Bronchial epithelial cell (primary cell): ENCODE results near the gene CRELD2. TPM values are rescaled to one million over a fixed set of nuclear protein-coding genes. Genes with fewer than 3 reads are reported as not detected.

ENCODE experiments used
- DNase-seq: peaks from one replicate; pipeline ENCODE4 v3.0.0-alpha.2; 2010; ENCODE audit warnings: low read depth
- FAIRE-seq: peaks from 2 replicates; lab custom pipeline; 2011; peaks lifted over from hg19 to GRCh38; lab: Jason Lieb, UNC
- H3K27me3 ChIP-seq: 2 replicates; pipeline ENCODE4 v1.5.1; 2011; ENCODE audit warnings: low read length; ENCODE audit not compliant: control insufficient read depth, insufficient read depth
- H3K36me3 ChIP-seq: 2 replicates; pipeline ENCODE4 v1.5.1; 2011; ENCODE audit warnings: low read length; ENCODE audit not compliant: control insufficient read depth, insufficient read depth
- H3K4me3 ChIP-seq: 2 replicates; pipeline ENCODE4 v1.5.1; 2011; ENCODE audit warnings: mild to moderate bottlenecking, low read depth, low read length, control low read depth
- CTCF ChIP-seq: IDR thresholded peaks from 2 replicates; pipeline ENCODE4 v1.5.1; 2011; ENCODE audit warnings: mild to moderate bottlenecking, moderate library complexity, low read length, control low read depth, inconsistent platforms; ENCODE audit not compliant: insufficient read depth, severe bottlenecking
- total RNA-seq: library from RNA; depleted of rRNA; stranded (reverse); fragments of >200 nt; gene quantifications from 2 replicates; pipeline ENCODE4 v1.2.1, GENCODE V29; 2014

The CRELD2 gene
- total RNA-seq, 1 donor from 2014 or later, result 57.4 TPM

DNA sequence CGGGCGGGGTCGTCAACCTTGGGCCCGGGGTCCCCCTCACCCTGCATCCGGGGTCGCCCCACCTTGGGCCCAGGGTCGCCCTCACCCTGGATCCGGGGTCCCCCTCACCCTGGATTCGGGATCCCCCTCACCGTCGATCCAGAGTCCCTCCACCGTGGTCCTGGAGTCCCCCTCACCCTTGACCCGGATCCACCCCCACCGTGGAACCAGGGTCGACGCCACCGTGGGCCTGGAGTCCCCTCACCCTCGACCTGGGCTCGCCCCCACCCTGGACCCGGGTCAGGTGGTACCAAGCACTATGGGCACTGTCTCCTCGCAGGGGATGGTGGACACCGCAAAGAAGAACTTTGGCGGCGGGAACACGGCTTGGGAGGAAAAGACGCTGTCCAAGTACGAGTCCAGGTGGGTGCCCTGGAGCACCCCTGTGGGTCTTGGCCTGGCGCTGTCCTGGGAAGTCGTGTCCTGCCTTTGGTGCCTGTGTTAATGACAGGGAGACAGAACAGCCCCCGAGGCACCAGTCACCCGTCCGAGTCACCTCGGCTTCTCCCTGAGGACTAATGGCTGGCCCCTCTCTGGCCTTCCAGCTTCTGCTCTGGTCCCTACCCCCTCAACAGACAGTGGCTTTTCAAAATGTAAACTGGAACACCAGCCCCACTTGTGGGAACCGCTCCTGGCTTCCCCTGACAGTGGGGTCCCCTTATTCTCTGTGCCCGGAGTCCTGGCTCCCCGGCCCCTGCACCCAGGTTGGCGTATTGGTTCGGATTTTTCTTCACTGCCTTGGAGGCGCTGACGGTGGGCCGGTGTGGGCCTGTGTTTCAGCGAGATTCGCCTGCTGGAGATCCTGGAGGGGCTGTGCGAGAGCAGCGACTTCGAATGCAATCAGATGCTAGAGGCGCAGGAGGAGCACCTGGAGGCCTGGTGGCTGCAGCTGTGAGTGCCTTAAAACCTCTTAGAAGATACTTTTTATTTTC is 762 bp downstream of the CRELD2 start:
- TF ChIP-seq CTCF, result no peak
- Histone ChIP-seq H3K27me3 (no peaks in the 10 kb centered on the region), H3K4me3 (peak overlapping the region; percentile 84), H3K36me3 (peaks cover 5% of the 10 kb centered on the region)
- DNase-seq (no peak), FAIRE-seq (no peak)

GRCh38 chr22:49920859-49921258 is 2.4 kb downstream of the CRELD2 start:
- TF ChIP-seq CTCF, result no peak
- FAIRE-seq (no peak), DNase-seq (no peak)
- Histone ChIP-seq H3K27me3 (no peaks in the 10 kb centered on the region), H3K4me3 (no peak overlapping the region), H3K36me3 (peaks cover 9% of the 10 kb centered on the region)

DNA sequence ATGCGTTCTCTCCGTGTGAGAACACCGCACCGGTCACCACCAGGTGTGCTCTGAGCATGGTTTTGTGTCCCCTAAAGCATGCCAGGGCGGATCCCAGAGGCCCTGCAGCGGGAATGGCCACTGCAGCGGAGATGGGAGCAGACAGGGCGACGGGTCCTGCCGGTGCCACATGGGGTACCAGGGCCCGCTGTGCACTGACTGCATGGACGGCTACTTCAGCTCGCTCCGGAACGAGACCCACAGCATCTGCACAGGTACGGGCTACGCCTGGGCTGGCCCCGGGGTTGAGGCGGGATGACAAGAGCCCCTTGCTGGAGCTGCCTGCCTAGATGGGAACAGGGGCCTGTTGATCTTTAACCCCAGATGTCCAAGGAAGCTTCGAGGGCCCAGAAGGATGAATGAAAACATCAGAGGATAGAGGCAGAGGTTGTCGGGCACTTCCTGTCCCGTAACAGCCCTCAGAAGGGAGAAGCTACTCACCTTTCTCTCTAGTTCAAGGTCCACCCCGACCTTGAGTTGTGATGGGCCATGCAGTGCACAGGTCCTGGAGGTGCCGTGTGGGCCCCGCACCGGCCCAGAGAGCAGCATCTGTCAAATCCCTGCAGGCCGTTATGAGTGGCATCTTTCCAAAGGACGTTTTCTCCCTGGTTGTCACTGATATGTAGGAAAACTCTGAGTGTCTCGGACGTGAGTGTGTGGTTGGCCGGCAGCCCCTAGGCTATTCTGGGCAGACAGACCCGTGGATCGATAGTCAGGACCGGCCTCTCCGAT is 3.3 kb downstream of the CRELD2 start:
- no peak for TF ChIP-seq CTCF
- Histone ChIP-seq H3K27me3 (no peaks in the 10 kb centered on the region), H3K36me3 (peaks cover 10% of the 10 kb centered on the region), H3K4me3 (no peak overlapping the region)
- DNase-seq (no peak), FAIRE-seq (no peak)

GRCh38 chr22:49922484-49922883 is 4.0 kb downstream of the CRELD2 start:
- no peak overlapping the region for H3K4me3 ChIP-seq
- TF ChIP-seq CTCF, result no peak
- FAIRE-seq, result no peak
- DNase-seq, result peak; percentile 27
- no peaks in the 10 kb centered on the region for H3K27me3 ChIP-seq
- peaks cover 10% of the 10 kb centered on the region for H3K36me3 ChIP-seq

DNA sequence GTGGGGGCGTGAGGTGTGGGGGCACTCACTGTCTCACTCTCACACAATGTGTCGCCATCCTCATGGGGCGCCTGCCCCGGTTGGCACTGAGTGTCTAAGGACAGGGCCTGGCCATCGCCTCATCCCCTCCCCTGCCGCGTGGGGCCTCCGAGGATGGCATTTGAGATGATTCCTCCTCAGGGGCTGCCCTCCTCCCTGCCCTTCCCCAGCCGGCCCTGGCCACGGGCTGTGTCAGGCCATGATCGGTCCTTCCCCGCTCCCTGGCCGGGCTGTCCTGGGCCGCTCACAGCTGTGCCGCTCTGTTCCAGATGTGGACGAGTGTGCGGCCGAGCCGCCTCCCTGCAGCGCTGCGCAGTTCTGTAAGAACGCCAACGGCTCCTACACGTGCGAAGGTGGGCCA is 4.5 kb downstream of the CRELD2 start:
- H3K4me3 ChIP-seq, result no peak overlapping the region
- no peak for FAIRE-seq
- DNase-seq, result no peak
- H3K36me3 ChIP-seq, result peaks cover 10% of the 10 kb centered on the region
- H3K27me3 ChIP-seq, result no peaks in the 10 kb centered on the region
- TF ChIP-seq CTCF, result no peak
